Colonic mucosa (tissue), 4 donors: ENCODE data around the gene TULP4. TPM values are rescaled to one million over a fixed set of nuclear protein-coding genes. Genes with fewer than 3 reads are reported as not detected.

Source experiments
- DNase-seq: peaks from one replicate; pipeline ENCODE4 v3.0.0-alpha.2; 2020
- H3K27ac ChIP-seq: fragments of 200-600 bp; one replicate; pipeline ENCODE4 v1.8.0; 2021
- H3K27me3 ChIP-seq: fragments of 200-600 bp; one replicate; pipeline ENCODE4 v1.8.0; 2021
- H3K36me3 ChIP-seq: fragments of 200-600 bp; one replicate; pipeline ENCODE4 v1.8.0; 2021
- H3K4me1 ChIP-seq: fragments of 200-600 bp; one replicate; pipeline ENCODE4 v1.8.0; 2021; ENCODE audit warnings: mild to moderate bottlenecking
- H3K4me3 ChIP-seq: fragments of 200-600 bp; one replicate; pipeline ENCODE4 v1.8.0; 2021
- H3K9ac ChIP-seq, 2 donors: one replicate each; pipeline ENCODE4 v1.7.0; 2013; ENCODE audit warnings: control low read depth in 2 of 2, low read depth in 2 of 2, low read length in 2 of 2
- H3K9me3 ChIP-seq: fragments of 200-600 bp; one replicate; pipeline ENCODE4 v1.8.0; 2021
- intact Hi-C: fragments of 100-400 bp; cut with DNase I; formaldehyde crosslinking; loops from one replicate; pipeline ENCODE4 v1.14.1; 2022
- total RNA-seq, 2 donors: library from RNA; stranded (reverse); fragmentation: NEBNext Ultra II Directional in 1 of 2; extraction: Animal tissue kit (Norgen Biotek cat#: 25700) in 1 of 2; gene quantifications; one replicate each; pipeline ENCODE4 v1.2.1, GENCODE V29; 2021
- TF ChIP-seq, protein P1 (sequence below): fragments of 200-600 bp; IDR thresholded peaks from one replicate; pipeline ENCODE4 v1.8.0; 2022; ENCODE audit warnings: antibody characterized with exemption, mild to moderate bottlenecking
- donor health status: healthy.
- donor health status: DM: no; HTN: no; CAD: no.
- donor health status: DM: no; HTN: no; CAD: no.

TULP4 gene
- total RNA-seq, 2 donors from 2014 or later = 63.1 to 68.0 TPM

DNA sequence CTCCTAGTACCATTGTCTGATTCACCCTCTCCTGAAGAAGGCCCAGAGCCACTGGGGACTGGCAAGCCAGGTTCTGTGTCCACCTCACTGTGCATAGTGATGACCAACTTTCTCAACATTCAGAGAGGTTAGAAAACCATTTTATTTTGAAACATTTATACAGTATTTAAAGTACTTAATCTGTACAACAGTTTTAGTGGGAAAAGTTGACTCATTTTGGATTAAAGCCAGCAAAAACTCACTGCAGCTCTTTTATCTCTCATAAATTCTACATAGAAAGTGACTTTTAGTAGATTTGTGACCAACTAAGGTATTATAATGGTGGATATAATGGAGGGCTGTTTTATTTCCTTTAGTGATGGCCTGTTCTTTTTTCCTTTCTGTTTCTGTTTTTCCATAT is 9.7 kb downstream of the TULP4 start:
- Histone ChIP-seq H3K9me3 (no peaks in the 10 kb centered on the region), H3K9ac (no peak overlapping the region), H3K27ac (no peak overlapping the region), H3K36me3 (no peaks in the 10 kb centered on the region), H3K4me1 (no peaks in the 10 kb centered on the region), H3K27me3 (no peaks in the 10 kb centered on the region), H3K4me3 (no peak overlapping the region)
- intact Hi-C loops = no loop called here
- TF ChIP-seq, protein P1, sequence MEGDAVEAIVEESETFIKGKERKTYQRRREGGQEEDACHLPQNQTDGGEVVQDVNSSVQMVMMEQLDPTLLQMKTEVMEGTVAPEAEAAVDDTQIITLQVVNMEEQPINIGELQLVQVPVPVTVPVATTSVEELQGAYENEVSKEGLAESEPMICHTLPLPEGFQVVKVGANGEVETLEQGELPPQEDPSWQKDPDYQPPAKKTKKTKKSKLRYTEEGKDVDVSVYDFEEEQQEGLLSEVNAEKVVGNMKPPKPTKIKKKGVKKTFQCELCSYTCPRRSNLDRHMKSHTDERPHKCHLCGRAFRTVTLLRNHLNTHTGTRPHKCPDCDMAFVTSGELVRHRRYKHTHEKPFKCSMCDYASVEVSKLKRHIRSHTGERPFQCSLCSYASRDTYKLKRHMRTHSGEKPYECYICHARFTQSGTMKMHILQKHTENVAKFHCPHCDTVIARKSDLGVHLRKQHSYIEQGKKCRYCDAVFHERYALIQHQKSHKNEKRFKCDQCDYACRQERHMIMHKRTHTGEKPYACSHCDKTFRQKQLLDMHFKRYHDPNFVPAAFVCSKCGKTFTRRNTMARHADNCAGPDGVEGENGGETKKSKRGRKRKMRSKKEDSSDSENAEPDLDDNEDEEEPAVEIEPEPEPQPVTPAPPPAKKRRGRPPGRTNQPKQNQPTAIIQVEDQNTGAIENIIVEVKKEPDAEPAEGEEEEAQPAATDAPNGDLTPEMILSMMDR = no peak
- DNase-seq = no peak

- Histone ChIP-seq H3K9ac (no peak overlapping the region), H3K27ac (no peak overlapping the region), H3K4me1 (no peaks in the 10 kb centered on the region), H3K4me3 (no peak overlapping the region), H3K36me3 (no peaks in the 10 kb centered on the region), H3K27me3 (no peaks in the 10 kb centered on the region), H3K9me3 (no peaks in the 10 kb centered on the region)
- TF ChIP-seq, protein P1 = no peak
- no peak for DNase-seq
- intact Hi-C loops = no loop called here
These were observed 10.1 kb downstream of the TULP4 start for GRCh38 chr6:158322400-158322723.

- no peak for DNase-seq
These were observed 10.7 kb downstream of the TULP4 start for GRCh38 chr6:158322724-158323560.

GRCh38 chr6:158323561-158323958 is 11.3 kb downstream of the TULP4 start:
- Histone ChIP-seq H3K9me3 (no peaks in the 10 kb centered on the region), H3K9ac (no peak overlapping the region), H3K4me3 (no peak overlapping the region), H3K27ac (no peak overlapping the region), H3K36me3 (no peaks in the 10 kb centered on the region), H3K27me3 (no peaks in the 10 kb centered on the region), H3K4me1 (no peaks in the 10 kb centered on the region)
- no peak for DNase-seq
- intact Hi-C loops = no loop called here
- TF ChIP-seq, protein P1 = no peak

More at GRCh38 chr6:158322724-158323560, 10.7 kb downstream of the TULP4 start:
- Histone ChIP-seq H3K4me3 (no peak overlapping the region), H3K9me3 (no peaks in the 10 kb centered on the region), H3K27ac (no peak overlapping the region), H3K36me3 (no peaks in the 10 kb centered on the region), H3K4me1 (no peaks in the 10 kb centered on the region), H3K27me3 (no peaks in the 10 kb centered on the region), H3K9ac (no peak overlapping the region)
- intact Hi-C loops = no loop called here
- TF ChIP-seq, protein P1 = no peak

GRCh38 chr6:158324136-158324535 is 11.9 kb downstream of the TULP4 start:
- no peak overlapping the region for H3K27ac ChIP-seq
- no peaks in the 10 kb centered on the region for H3K9me3 ChIP-seq
- intact Hi-C loops = no loop called here

More at GRCh38 chr6:158324136-158324535, 11.9 kb downstream of the TULP4 start:
- Histone ChIP-seq H3K9ac (no peak overlapping the region), H3K4me1 (no peaks in the 10 kb centered on the region), H3K27me3 (no peaks in the 10 kb centered on the region), H3K36me3 (no peaks in the 10 kb centered on the region), H3K4me3 (no peak overlapping the region)
- DNase-seq = no peak
- TF ChIP-seq, protein P1 = no peak
